ENCODE data around the gene RAE1. TPM values are rescaled to one million over a fixed set of nuclear protein-coding genes. Genes with fewer than 3 reads are reported as not detected.

RAE1 gene
- total and polyA plus RNA-seq, 12 donors = 6.2 to 19.9 (median 15.5) TPM

DNA sequence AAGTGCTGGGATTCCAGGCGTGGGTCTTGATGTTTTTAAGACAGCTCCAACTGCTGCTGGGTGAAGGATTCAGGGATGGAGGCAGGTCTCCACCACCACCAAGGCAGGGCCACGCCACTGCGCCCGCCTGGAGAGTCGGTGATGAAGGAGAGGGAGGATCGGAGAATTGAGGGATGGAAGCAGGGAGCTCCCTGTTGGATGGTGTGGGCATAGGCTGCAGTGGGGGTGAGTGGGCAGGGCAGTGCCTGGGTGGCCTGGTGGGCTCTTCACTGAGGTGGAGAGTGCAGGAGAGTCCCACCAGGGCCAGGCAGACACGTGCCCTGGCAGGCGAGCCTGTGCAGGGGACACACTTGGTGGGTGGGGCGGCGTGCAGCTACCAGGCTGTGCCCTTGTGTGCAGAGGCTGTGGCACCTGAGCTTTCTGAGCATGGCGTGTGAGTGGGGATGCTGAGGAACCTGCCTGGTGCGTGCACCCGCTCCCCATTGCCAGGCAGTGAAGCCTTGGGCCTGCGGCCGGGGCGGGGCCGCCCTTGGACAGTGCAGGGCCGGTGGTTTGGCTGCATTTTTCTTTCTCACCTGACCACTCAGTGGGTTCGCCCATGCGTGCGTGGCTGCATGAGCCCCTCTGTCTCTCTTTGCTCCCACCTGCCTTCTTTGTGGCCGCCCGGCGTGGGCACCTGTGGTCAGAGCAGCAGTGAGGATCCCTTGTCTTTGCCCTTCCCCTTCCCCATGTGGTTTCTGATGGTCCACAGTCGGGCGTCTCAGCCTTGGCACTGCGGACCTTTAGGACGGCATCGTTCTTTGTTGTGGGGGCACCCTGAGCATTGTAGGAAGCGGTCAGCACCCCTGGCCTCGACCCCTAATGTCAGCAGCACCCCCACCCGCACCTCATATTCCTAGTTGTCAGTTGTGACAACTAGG is 51.4 kb downstream of the RAE1 start:
- Histone ChIP-seq H3K4me1 (peaks cover 13 to 58% (median 53%) of the 10 kb centered on the region in 9 donors), H3K27ac (no peak overlapping the region)

DNA sequence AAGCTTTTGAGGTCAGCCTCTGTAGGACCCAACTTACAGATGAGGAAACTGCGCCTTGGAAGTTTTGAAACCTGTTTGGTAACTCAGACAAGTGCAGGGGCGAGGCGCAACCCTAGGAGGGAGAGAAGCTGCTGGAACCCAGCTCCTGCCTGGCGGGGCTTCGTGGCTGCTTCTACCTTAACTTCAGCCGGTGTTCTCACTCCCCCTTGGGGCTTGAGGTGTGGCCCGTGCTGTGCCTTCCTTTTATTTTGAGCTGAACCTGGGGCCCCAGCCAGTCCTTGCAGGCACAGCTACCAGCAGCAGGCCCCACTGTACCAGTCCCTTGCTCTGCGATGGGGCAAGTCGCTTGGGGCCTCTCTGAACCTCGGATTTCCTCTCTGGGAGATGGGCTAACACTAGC is 52.2 kb downstream of the RAE1 start:
- intact Hi-C loops (cut with DNase I) = no loop called here
- DNase-seq = no peak
- Histone ChIP-seq H3K27ac (no peak overlapping the region), H3K4me1 (peaks cover 16 to 58% (median 47%) of the 10 kb centered on the region in 9 donors), H3K36me3 (peaks cover 0 to 88% (median 29%) of the 10 kb centered on the region in 9 donors), H3K27me3 (no peaks in the 10 kb centered on the region), H3K4me3 (no peak overlapping the region), H3K9me3 (no peaks in the 10 kb centered on the region)
- WGBS, 2 donors = 91 to 93% methylated on average over 10 of the region's 10 CpGs
- no peak for ATAC-seq
- TF ChIP-seq, protein P1, sequence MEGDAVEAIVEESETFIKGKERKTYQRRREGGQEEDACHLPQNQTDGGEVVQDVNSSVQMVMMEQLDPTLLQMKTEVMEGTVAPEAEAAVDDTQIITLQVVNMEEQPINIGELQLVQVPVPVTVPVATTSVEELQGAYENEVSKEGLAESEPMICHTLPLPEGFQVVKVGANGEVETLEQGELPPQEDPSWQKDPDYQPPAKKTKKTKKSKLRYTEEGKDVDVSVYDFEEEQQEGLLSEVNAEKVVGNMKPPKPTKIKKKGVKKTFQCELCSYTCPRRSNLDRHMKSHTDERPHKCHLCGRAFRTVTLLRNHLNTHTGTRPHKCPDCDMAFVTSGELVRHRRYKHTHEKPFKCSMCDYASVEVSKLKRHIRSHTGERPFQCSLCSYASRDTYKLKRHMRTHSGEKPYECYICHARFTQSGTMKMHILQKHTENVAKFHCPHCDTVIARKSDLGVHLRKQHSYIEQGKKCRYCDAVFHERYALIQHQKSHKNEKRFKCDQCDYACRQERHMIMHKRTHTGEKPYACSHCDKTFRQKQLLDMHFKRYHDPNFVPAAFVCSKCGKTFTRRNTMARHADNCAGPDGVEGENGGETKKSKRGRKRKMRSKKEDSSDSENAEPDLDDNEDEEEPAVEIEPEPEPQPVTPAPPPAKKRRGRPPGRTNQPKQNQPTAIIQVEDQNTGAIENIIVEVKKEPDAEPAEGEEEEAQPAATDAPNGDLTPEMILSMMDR (IDR thresholded peaks at IDR 0.05) = no peak

More for the DNA sequence above, 51.4 kb downstream of the RAE1 start:
- no peak overlapping the region for H3K4me3 ChIP-seq
- WGBS, 2 donors = 95 to 97% methylated on average over 32 of the region's 32 CpGs
- peaks cover 0 to 84% (median 26%) of the 10 kb centered on the region in 9 donors for H3K36me3 ChIP-seq
- no peaks in the 10 kb centered on the region for H3K9me3 ChIP-seq
- intact Hi-C loops (cut with DNase I) = no loop called here
- TF ChIP-seq, protein P1 (IDR thresholded peaks at IDR 0.05) = no peak
- no peak for ATAC-seq
- no peak for DNase-seq
- no peaks in the 10 kb centered on the region for H3K27me3 ChIP-seq

DNA sequence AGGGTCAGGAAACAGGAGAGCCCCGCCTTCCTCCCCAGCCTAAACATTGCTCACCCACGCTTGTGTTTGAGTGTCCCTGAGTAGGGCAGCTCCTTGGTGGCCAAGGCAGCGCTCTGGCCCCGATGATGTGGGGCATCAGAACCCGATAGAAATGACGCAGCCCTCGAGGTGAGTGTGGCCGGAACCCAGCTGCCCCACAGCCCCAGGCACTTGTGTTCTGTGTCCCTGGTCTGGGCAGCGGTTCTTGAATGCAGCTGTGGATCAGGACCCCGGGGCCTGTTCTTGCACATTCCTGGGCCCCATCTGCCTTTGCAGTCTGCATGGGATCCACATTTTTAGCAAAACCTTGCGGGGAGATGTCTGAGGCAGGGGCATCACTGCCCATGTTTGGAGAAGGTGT is 53.0 kb downstream of the RAE1 start:
- intact Hi-C loops (cut with DNase I) = no loop called here
- Histone ChIP-seq H3K27ac (no peak overlapping the region), H3K9me3 (no peaks in the 10 kb centered on the region), H3K4me1 (peaks cover 13 to 58% (median 42%) of the 10 kb centered on the region in 9 donors), H3K36me3 (peaks cover 0 to 96% (median 35%) of the 10 kb centered on the region in 9 donors), H3K27me3 (no peaks in the 10 kb centered on the region), H3K4me3 (no peak overlapping the region)
- ATAC-seq = no peak
- TF ChIP-seq, protein P1 (IDR thresholded peaks at IDR 0.05) = no peak
- WGBS, 2 donors = 91% methylated on average over 11 of the region's 11 CpGs
- DNase-seq = no peak

DNA sequence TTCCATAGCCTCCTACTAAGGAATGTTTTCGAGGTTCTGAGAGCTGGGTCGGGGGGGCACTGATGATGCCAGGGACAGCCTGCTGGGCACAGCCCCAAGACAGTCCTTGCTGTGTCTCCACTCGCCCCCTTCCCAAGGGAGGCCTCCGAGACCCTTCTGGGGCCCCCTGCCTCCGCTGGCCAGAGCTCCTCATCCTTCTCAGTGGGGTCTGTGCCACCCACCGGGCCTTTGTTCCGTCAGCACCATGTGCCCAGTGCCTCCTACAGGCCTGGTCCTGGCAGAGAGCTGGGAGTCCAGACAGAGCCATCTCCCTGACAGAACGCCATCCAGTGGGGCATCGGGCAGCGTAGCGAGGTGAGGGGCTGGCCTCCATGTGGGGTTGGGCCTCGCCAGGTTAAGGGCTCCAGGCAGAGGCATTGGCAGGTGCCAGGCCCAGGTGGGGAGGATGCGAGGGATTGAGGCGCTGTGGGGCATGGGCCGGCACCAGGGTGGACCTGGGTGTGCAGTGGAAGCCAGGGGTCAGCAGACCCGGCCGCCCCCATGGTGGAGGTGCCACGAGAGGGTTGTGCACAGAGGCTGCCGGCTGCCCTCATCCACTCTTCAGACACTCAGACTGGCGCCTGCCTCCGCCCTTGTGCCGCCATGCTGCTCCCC is 53.5 kb downstream of the RAE1 start:
- H3K27me3 ChIP-seq = no peaks in the 10 kb centered on the region
- H3K27ac ChIP-seq = no peak overlapping the region
- H3K4me1 ChIP-seq = peaks cover 12 to 58% (median 42%) of the 10 kb centered on the region in 9 donors
- ATAC-seq (no peak), DNase-seq (no peak)
- H3K4me3 ChIP-seq = no peak overlapping the region
- intact Hi-C loops (cut with DNase I) = no loop called here
- H3K36me3 ChIP-seq = peaks cover 0 to 100% (median 35%) of the 10 kb centered on the region in 9 donors
- WGBS, 2 donors = 93 to 95% methylated on average over 22 of the region's 22 CpGs
- H3K9me3 ChIP-seq = no peaks in the 10 kb centered on the region
- TF ChIP-seq, protein P1 (IDR thresholded peaks at IDR 0.05) = no peak

All from heart right ventricle (tissue), 16 donors.